Measurements from ENCODE around the gene IKZF3.

DNA sequence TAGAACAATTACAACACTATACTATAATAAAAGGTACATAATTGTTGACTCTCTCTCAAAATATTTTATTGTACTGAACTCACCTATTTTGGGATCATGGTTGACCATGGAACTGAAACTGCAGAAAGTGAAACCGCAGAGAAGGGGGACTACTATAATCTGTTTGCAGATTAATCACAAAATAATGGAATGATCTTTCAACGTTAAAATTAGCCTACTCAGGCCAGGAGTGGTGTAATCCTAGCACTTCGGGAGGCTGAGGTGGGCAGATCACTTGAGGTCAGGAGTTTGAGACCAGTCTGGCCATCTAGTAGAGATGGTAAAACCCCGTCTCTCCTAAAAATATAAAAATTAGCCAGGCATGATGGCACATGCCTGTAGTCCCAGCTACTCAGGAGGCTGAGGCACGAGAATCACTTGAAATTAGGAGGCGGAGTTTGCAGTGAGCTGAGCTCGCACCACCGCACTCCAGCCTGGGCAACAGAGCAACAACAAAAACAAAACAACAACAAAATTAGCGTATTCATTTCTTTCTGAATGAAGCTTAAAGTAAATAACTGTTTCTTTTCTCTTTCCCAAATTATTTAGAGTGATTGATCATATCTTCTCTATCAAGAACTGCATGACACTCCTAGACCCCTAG, 45.6 kb downstream of the IKZF3 start:
- TF ChIP-seq, protein P1, sequence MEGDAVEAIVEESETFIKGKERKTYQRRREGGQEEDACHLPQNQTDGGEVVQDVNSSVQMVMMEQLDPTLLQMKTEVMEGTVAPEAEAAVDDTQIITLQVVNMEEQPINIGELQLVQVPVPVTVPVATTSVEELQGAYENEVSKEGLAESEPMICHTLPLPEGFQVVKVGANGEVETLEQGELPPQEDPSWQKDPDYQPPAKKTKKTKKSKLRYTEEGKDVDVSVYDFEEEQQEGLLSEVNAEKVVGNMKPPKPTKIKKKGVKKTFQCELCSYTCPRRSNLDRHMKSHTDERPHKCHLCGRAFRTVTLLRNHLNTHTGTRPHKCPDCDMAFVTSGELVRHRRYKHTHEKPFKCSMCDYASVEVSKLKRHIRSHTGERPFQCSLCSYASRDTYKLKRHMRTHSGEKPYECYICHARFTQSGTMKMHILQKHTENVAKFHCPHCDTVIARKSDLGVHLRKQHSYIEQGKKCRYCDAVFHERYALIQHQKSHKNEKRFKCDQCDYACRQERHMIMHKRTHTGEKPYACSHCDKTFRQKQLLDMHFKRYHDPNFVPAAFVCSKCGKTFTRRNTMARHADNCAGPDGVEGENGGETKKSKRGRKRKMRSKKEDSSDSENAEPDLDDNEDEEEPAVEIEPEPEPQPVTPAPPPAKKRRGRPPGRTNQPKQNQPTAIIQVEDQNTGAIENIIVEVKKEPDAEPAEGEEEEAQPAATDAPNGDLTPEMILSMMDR (IDR thresholded peaks at IDR 0.05): no peak
- TF ChIP-seq POLR2A (IDR thresholded peaks at IDR 0.05): no peak

Measured in right lobe of liver (tissue), 4 donors.